Lower leg skin (tissue), 3 donors: Measurements from ENCODE around the gene ZNF407.

Source experiments
- POLR2A ChIP-seq, 2 donors: fragments of 450-650 bp; IDR thresholded peaks; one replicate each; pipeline ENCODE4 v1.6.1; 2016 to 2017; ENCODE audit warnings: antibody characterized with exemption in 2 of 2, mild to moderate bottlenecking in 1 of 2, moderate library complexity in 1 of 2
- TF ChIP-seq, protein P1 (sequence below), 3 donors: fragments of 450-650 bp; IDR thresholded peaks; one replicate each; pipeline ENCODE4 v1.5.1; 2016; ENCODE audit warnings: antibody characterized with exemption in 3 of 3, mild to moderate bottlenecking in 3 of 3, moderate library complexity in 2 of 3

DNA sequence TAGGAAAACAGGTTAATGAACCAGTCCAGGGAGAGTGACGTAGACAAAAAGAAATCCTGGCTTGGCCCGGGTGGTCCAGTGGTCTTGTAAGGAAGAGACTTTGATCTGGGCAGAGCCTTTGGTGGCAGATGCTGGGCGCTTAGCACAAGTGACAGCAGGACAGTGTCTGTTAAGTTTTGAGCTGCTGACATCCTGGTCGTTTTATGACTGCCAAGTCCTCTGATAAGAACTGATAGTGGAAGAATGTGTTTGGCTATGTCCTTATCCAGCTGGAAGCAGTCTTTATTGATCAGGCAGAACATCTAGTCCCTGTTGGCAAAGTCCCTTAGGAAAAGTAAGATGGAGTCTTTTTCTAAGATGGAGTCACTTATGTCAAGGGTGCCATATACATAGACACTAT lies 27.4 kb upstream of the ZNF407 start:
- TF ChIP-seq, protein P1, sequence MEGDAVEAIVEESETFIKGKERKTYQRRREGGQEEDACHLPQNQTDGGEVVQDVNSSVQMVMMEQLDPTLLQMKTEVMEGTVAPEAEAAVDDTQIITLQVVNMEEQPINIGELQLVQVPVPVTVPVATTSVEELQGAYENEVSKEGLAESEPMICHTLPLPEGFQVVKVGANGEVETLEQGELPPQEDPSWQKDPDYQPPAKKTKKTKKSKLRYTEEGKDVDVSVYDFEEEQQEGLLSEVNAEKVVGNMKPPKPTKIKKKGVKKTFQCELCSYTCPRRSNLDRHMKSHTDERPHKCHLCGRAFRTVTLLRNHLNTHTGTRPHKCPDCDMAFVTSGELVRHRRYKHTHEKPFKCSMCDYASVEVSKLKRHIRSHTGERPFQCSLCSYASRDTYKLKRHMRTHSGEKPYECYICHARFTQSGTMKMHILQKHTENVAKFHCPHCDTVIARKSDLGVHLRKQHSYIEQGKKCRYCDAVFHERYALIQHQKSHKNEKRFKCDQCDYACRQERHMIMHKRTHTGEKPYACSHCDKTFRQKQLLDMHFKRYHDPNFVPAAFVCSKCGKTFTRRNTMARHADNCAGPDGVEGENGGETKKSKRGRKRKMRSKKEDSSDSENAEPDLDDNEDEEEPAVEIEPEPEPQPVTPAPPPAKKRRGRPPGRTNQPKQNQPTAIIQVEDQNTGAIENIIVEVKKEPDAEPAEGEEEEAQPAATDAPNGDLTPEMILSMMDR (IDR thresholded peaks at IDR 0.05) = no peak
- no peak for TF ChIP-seq POLR2A (IDR thresholded peaks at IDR 0.05)
